Measurements from ENCODE around the gene PRR23E.

The PRR23E gene

GRCh38 chr3:127164615-127165014, 28.3 kb upstream of the PRR23E start:
- no peak for DNase-seq (ENCODE audit: low read depth in 2 of 3, low spot score in 2 of 3)

- DNase-seq (ENCODE audit: low read depth in 2 of 3, low spot score in 2 of 3) = no peak
These were observed 27.9 kb upstream of the PRR23E start for GRCh38 chr3:127165036-127165435.

GRCh38 chr3:127165694-127166485, 27.0 kb upstream of the PRR23E start:
- DNase-seq (ENCODE audit: low read depth in 2 of 3, low spot score in 2 of 3) = no peak

GRCh38 chr3:127166501-127167065, 26.3 kb upstream of the PRR23E start:
- no peak for DNase-seq (ENCODE audit: low read depth in 2 of 3, low spot score in 2 of 3)

GRCh38 chr3:127167315-127168043, 25.5 kb upstream of the PRR23E start:
- DNase-seq (ENCODE audit: low read depth in 2 of 3, low spot score in 2 of 3) = no peak

- no peak for DNase-seq (ENCODE audit: low read depth in 2 of 3, low spot score in 2 of 3)
These were observed 24.7 kb upstream of the PRR23E start for GRCh38 chr3:127168271-127168670.

- DNase-seq (ENCODE audit: low read depth in 2 of 3, low spot score in 2 of 3) = no peak
These were observed 22.1 kb upstream of the PRR23E start for GRCh38 chr3:127170814-127171213.

GRCh38 chr3:127171320-127171719, 21.6 kb upstream of the PRR23E start:
- DNase-seq (ENCODE audit: low read depth in 2 of 3, low spot score in 2 of 3) = no peak

GRCh38 chr3:127171721-127172120, 21.2 kb upstream of the PRR23E start:
- no peak for DNase-seq (ENCODE audit: low read depth in 2 of 3, low spot score in 2 of 3)

GRCh38 chr3:127172211-127172610, 20.7 kb upstream of the PRR23E start:
- DNase-seq (ENCODE audit: low read depth in 2 of 3, low spot score in 2 of 3) = no peak

- no peak for DNase-seq (ENCODE audit: low read depth in 2 of 3, low spot score in 2 of 3)
These were observed 20.0 kb upstream of the PRR23E start for GRCh38 chr3:127172781-127173515.

GRCh38 chr3:127173516-127174166, 19.3 kb upstream of the PRR23E start:
- DNase-seq (ENCODE audit: low read depth in 2 of 3, low spot score in 2 of 3) = no peak

- DNase-seq (ENCODE audit: low read depth in 2 of 3, low spot score in 2 of 3) = no peak
These were observed 18.6 kb upstream of the PRR23E start for GRCh38 chr3:127174284-127174683.

GRCh38 chr3:127174715-127175140, 18.2 kb upstream of the PRR23E start:
- no peak for DNase-seq (ENCODE audit: low read depth in 2 of 3, low spot score in 2 of 3)

- DNase-seq (ENCODE audit: low read depth in 2 of 3, low spot score in 2 of 3) = no peak
These were observed 17.7 kb upstream of the PRR23E start for GRCh38 chr3:127175272-127175671.

- DNase-seq (ENCODE audit: low read depth in 2 of 3, low spot score in 2 of 3) = no peak
These were observed 15.7 kb upstream of the PRR23E start for GRCh38 chr3:127177226-127177625.

- no peak for DNase-seq (ENCODE audit: low read depth in 2 of 3, low spot score in 2 of 3)
These were observed 12.1 kb upstream of the PRR23E start for GRCh38 chr3:127180859-127181258.

- DNase-seq (ENCODE audit: low read depth in 2 of 3, low spot score in 2 of 3) = no peak
These were observed 10.5 kb upstream of the PRR23E start for GRCh38 chr3:127182431-127182830.

GRCh38 chr3:127182848-127183714, 9.8 kb upstream of the PRR23E start:
- DNase-seq (ENCODE audit: low read depth in 2 of 3, low spot score in 2 of 3) = no peak
